H9 (cell line): ENCODE data around the gene ARAP2. TPM values are rescaled to one million over a fixed set of nuclear protein-coding genes. Genes with fewer than 3 reads are reported as not detected.

Source experiments
- DNase-seq: peaks from one replicate; pipeline ENCODE4 v3.0.0-alpha.2; 2017
- H2AFZ ChIP-seq: one replicate; pipeline ENCODE4 v1.6.1; 2013; ENCODE audit warnings: mild to moderate bottlenecking, low read length, control low read depth, moderate library complexity
- H2AK5ac ChIP-seq: 2 replicates; pipeline ENCODE4 v1.6.1; 2013; ENCODE audit warnings: low read length, control low read depth, mixed read lengths; ENCODE audit not compliant: insufficient read length
- H2BK120ac ChIP-seq: one replicate; pipeline ENCODE4 v1.6.1; 2013; ENCODE audit warnings: low read depth, mild to moderate bottlenecking, low read length, control low read depth, inconsistent platforms; ENCODE audit not compliant: poor library complexity, severe bottlenecking
- H2BK12ac ChIP-seq: 2 replicates; pipeline ENCODE4 v1.6.1; 2013; ENCODE audit warnings: low read length, control low read depth, mixed read lengths, low read depth; ENCODE audit not compliant: insufficient read length
- H2BK15ac ChIP-seq: 2 replicates; pipeline ENCODE4 v1.6.1; 2013; ENCODE audit warnings: low read depth, low read length, control low read depth
- H2BK20ac ChIP-seq: one replicate; pipeline ENCODE4 v1.6.1; 2013; ENCODE audit warnings: low read depth, mild to moderate bottlenecking, low read length, control low read depth, inconsistent platforms; ENCODE audit not compliant: poor library complexity, severe bottlenecking
- H2BK5ac ChIP-seq: 2 replicates; pipeline ENCODE4 v1.6.1; 2013; ENCODE audit warnings: low read length, control low read depth, mixed read lengths; ENCODE audit not compliant: insufficient read length
- H3K14ac ChIP-seq: 2 replicates; pipeline ENCODE4 v1.6.1; 2013; ENCODE audit warnings: low read length, control low read depth; ENCODE audit not compliant: insufficient read depth
- H3K18ac ChIP-seq: 2 replicates; pipeline ENCODE4 v1.6.1; 2013; ENCODE audit warnings: low read depth, mild to moderate bottlenecking, mixed read lengths, low read length, control low read depth; ENCODE audit not compliant: insufficient read length
- H3K23ac ChIP-seq: 2 replicates; pipeline ENCODE4 v1.6.1; 2013; ENCODE audit warnings: low read length, control low read depth, mixed read lengths, low read depth; ENCODE audit not compliant: insufficient read length
- H3K23me2 ChIP-seq: 2 replicates; pipeline ENCODE4 v1.6.1; 2013; ENCODE audit warnings: low read depth, mild to moderate bottlenecking, mixed read lengths, low read length, control low read depth; ENCODE audit not compliant: insufficient read length, poor library complexity, severe bottlenecking
- H3K27ac ChIP-seq: 2 replicates; pipeline ENCODE4 v1.5.1; 2013; ENCODE audit warnings: low read length, control low read depth, mixed read lengths, low read depth; ENCODE audit not compliant: insufficient read length
- H3K27me3 ChIP-seq: 2 replicates; pipeline ENCODE4 v1.6.1; 2013; ENCODE audit warnings: low read length, control low read depth, inconsistent platforms; ENCODE audit not compliant: insufficient read depth
- H3K4ac ChIP-seq: 2 replicates; pipeline ENCODE4 v1.6.1; 2013; ENCODE audit warnings: low read depth, mild to moderate bottlenecking, control low read depth, inconsistent platforms, low read length, moderate library complexity
- H3K4me1 ChIP-seq: 2 replicates; pipeline ENCODE4 v1.6.1; 2013; ENCODE audit warnings: low read length, control low read depth, inconsistent platforms; ENCODE audit not compliant: insufficient read depth
- H3K4me2 ChIP-seq: 2 replicates; pipeline ENCODE4 v1.6.1; 2013; ENCODE audit warnings: low read length, control low read depth, mixed read lengths; ENCODE audit not compliant: insufficient read length, insufficient read depth
- H3K56ac ChIP-seq: 2 replicates; pipeline ENCODE4 v1.6.1; 2013; ENCODE audit warnings: low read depth, mild to moderate bottlenecking, mixed read lengths, low read length, control low read depth; ENCODE audit not compliant: insufficient read length
- H3K79me1 ChIP-seq: 2 replicates; pipeline ENCODE4 v1.6.1; 2013; ENCODE audit warnings: low read depth, mild to moderate bottlenecking, moderate library complexity, low read length, control low read depth, inconsistent platforms; ENCODE audit not compliant: insufficient read depth, poor library complexity, severe bottlenecking
- H3K79me2 ChIP-seq: 2 replicates; pipeline ENCODE4 v1.6.1; 2013; ENCODE audit warnings: low read length, control low read depth, inconsistent platforms; ENCODE audit not compliant: insufficient read depth
- H3K9ac ChIP-seq: 2 replicates; pipeline ENCODE4 v1.6.1; 2013; ENCODE audit warnings: low read length, control low read depth, mixed read lengths; ENCODE audit not compliant: insufficient read length; ENCODE audit errors: extremely low read depth
- H3K9me3 ChIP-seq: one replicate; pipeline ENCODE4 v1.6.1; 2013; ENCODE audit warnings: low read depth, low read length, inconsistent platforms; ENCODE audit not compliant: control insufficient read depth
- H3T11ph ChIP-seq: one replicate; pipeline ENCODE4 v1.6.1; 2013; ENCODE audit warnings: mild to moderate bottlenecking, low read length, control low read depth, inconsistent platforms
- H4K20me1 ChIP-seq: one replicate; pipeline ENCODE4 v1.6.1; 2013; ENCODE audit not compliant: control insufficient read depth, insufficient read length, insufficient read depth
- H4K5ac ChIP-seq: 2 replicates; pipeline ENCODE4 v1.6.1; 2013; ENCODE audit warnings: low read depth, mild to moderate bottlenecking, mixed read lengths, low read length, control low read depth; ENCODE audit not compliant: insufficient read length
- H4K8ac ChIP-seq: replicated peaks from 2 replicates; pipeline ENCODE4 v1.6.1; 2013; ENCODE audit warnings: low read length, control low read depth, mixed read lengths, low read depth; ENCODE audit not compliant: insufficient read length
- H4K91ac ChIP-seq: 2 replicates; pipeline ENCODE4 v1.6.1; 2013; ENCODE audit warnings: low read depth, mild to moderate bottlenecking, moderate library complexity, mixed read lengths, low read length, control low read depth; ENCODE audit not compliant: insufficient read length
- H3K27ac Mint-ChIP-seq, 3 experiments: 2 replicates in 2 of 3; 3 replicates in 1 of 3; pipeline ENCODE4 v1.8.0; 2020 to 2021; ENCODE audit warnings: mixed read lengths in 3 of 3, mild to moderate bottlenecking in 1 of 3, moderate library complexity in 1 of 3
- H3K27me3 Mint-ChIP-seq: 2 replicates; pipeline ENCODE4 v1.8.0; 2021; ENCODE audit warnings: low read depth, mild to moderate bottlenecking, moderate library complexity, mixed read lengths
- H3K36me3 Mint-ChIP-seq, 3 experiments: 2 replicates in 2 of 3; 3 replicates in 1 of 3; pipeline ENCODE4 v1.8.0; 2020 to 2021; ENCODE audit warnings: low read depth in 3 of 3, mixed read lengths in 3 of 3; ENCODE audit not compliant: insufficient read depth in 1 of 3
- H3K4me1 Mint-ChIP-seq, 2 experiments: 2 replicates each; pipeline ENCODE4 v1.8.0; 2020; ENCODE audit warnings: mixed read lengths in 2 of 2
- H3K4me3 Mint-ChIP-seq, 2 experiments: 2 replicates in 1 of 2; 3 replicates in 1 of 2; pipeline ENCODE4 v1.8.0; 2020 to 2021; ENCODE audit warnings: mild to moderate bottlenecking in 2 of 2, mixed read lengths in 2 of 2, moderate library complexity in 1 of 2
- H3K9me3 Mint-ChIP-seq, 2 experiments: 2 replicates in 1 of 2; 3 replicates in 1 of 2; pipeline ENCODE4 v1.8.0; 2020; ENCODE audit warnings: mild to moderate bottlenecking in 2 of 2, mixed read lengths in 2 of 2, moderate library complexity in 1 of 2
- CTCF ChIP-seq: fragments of 200-600 bp; sonication (generic); conservative IDR thresholded peaks from 3 replicates; pipeline ENCODE4 v1.8.0; 2021; ENCODE audit warnings: antibody characterized with exemption, mild to moderate bottlenecking
- WGBS: extraction: QIAGEN DNeasy Blood & Tissue Kit; methylation state at CpG from one replicate; pipeline ENCODE4 v1.1.7; 2013; ENCODE audit warnings: missing lambda C conversion rate, low lambda C conversion rate, mixed read lengths; ENCODE audit not compliant: insufficient read length; ENCODE audit errors: extremely low coverage; 5-methylcytosine and 5-hydroxymethylcytosine counted together
- total RNA-seq: library from RNA; stranded (reverse); gene quantifications from 2 replicates; pipeline ENCODE4 v1.2.1, GENCODE V29; 2021

The ARAP2 gene
- total RNA-seq, 1 experiment from 2014 or later = 6.3 TPM

DNA sequence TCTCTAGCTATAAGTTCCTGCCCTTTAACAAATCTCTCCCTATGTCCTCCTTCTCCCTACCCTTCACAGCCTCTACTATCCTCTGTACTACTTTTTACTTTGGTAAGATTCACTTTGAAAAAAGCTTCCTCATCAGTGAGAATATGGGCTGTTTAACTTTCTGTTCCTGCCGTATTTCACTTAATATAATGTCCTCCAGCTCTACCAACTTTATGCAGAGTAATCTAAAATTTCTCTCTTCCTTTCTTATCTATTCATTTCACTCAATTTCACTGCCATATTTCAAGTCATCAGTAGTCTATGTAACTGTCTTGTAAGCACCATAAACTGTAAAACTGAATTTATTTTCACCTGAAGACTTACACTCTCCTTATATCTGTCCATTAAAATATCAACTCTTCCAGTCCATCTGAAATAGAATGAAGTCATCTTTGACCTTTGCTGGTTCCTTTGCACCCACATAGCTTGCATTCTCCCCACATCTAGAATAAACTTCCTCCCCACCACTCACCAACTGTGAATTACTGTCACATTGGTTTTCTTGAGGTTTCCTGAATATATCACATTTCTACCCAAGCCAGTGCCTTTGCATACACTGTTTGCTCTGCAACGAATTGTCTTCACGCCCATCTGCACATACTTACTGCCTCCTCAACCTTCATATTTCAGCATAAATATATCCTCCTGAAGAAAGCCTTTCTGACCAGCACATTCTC is 54.6 kb downstream of the ARAP2 start:
- no peaks in the 10 kb centered on the region for H3K27me3 ChIP-seq
- no CpG with 5 or more reads among the region's 3 CpGs for WGBS
- no peak overlapping the region for H3K27ac Mint-ChIP-seq

More for the DNA sequence above, 54.6 kb downstream of the ARAP2 start:
- peaks cover 0 to 2% of the 10 kb centered on the region in 2 experiments; a peak in 1 of 4 replicates for H3K4me1 Mint-ChIP-seq
- Histone ChIP-seq H3K27ac (no peak overlapping the region), H2BK120ac (no peak overlapping the region), H3K14ac (no peak overlapping the region), H3K23ac (no peak overlapping the region), H3K4me2 (no peak overlapping the region), H4K20me1 (no peaks in the 10 kb centered on the region), H4K5ac (no peak overlapping the region), H3K4ac (no peak overlapping the region), H4K8ac (no peak overlapping the region), H3K18ac (no peak overlapping the region), H3K79me1 (no peaks in the 10 kb centered on the region), H3T11ph (no peak overlapping the region), H2BK15ac (no peak overlapping the region), H2AK5ac (no peak overlapping the region), H2BK5ac (no peak overlapping the region), H3K9ac (no peak overlapping the region), H3K56ac (no peak overlapping the region), H2AFZ (no peak overlapping the region), H3K79me2 (no peaks in the 10 kb centered on the region), H2BK12ac (no peak overlapping the region), H3K4me1 (no peaks in the 10 kb centered on the region), H4K91ac (no peak overlapping the region), H2BK20ac (no peak overlapping the region), H3K23me2 (no peaks in the 10 kb centered on the region), H3K9me3 (no peaks in the 10 kb centered on the region)
- no peaks in the 10 kb centered on the region for H3K27me3 Mint-ChIP-seq
- no peaks in the 10 kb centered on the region for H3K36me3 Mint-ChIP-seq
- H3K4me3 Mint-ChIP-seq = no peak overlapping the region
- no peaks in the 10 kb centered on the region for H3K9me3 Mint-ChIP-seq
- no peak for TF ChIP-seq CTCF
- no peak for DNase-seq
